ENCODE results near the gene CCNK.

The CCNK gene

DNA sequence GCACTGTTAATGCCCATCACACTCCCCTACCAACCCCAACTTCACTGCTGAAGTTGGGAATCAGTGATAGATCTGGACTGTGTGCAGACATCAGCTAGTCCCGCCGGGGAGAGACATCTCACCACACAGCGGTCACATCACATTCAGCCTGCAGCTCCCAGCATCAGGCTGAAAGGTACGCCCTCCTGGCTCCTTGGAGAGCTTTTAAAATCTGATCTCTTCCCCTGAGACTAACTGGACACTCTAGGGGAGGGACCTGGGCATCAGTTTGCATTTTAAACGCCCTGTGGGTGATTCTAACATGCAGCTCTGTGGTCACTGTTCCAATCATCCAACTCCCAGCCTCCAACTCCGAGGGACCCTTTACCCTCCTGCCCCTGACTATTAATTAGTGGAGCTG is 64.4 kb downstream of the CCNK start:
- no peaks in the 10 kb centered on the region for H3K36me3 ChIP-seq (ENCODE audit: low read depth)
- H3K27me3 ChIP-seq (ENCODE audit: insufficient read depth, poor library complexity, severe bottlenecking): no peaks in the 10 kb centered on the region
- TF ChIP-seq, protein P1, sequence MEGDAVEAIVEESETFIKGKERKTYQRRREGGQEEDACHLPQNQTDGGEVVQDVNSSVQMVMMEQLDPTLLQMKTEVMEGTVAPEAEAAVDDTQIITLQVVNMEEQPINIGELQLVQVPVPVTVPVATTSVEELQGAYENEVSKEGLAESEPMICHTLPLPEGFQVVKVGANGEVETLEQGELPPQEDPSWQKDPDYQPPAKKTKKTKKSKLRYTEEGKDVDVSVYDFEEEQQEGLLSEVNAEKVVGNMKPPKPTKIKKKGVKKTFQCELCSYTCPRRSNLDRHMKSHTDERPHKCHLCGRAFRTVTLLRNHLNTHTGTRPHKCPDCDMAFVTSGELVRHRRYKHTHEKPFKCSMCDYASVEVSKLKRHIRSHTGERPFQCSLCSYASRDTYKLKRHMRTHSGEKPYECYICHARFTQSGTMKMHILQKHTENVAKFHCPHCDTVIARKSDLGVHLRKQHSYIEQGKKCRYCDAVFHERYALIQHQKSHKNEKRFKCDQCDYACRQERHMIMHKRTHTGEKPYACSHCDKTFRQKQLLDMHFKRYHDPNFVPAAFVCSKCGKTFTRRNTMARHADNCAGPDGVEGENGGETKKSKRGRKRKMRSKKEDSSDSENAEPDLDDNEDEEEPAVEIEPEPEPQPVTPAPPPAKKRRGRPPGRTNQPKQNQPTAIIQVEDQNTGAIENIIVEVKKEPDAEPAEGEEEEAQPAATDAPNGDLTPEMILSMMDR (IDR thresholded peaks at IDR 0.05; ENCODE audit: poor library complexity, severe bottlenecking): no peak
- DNase-seq (ENCODE audit: low spot score): no peak
- H3K4me3 ChIP-seq (ENCODE audit: severe bottlenecking): no peak overlapping the region
- peaks cover 10% of the 10 kb centered on the region for H3K4me1 ChIP-seq (ENCODE audit: insufficient read depth, poor library complexity, severe bottlenecking)
- no peak overlapping the region for H3K27ac ChIP-seq (ENCODE audit: poor library complexity, severe bottlenecking)
- ATAC-seq (ENCODE audit: low read depth): no peak
- H3K9me3 ChIP-seq (ENCODE audit: severe bottlenecking): no peaks in the 10 kb centered on the region

DNA sequence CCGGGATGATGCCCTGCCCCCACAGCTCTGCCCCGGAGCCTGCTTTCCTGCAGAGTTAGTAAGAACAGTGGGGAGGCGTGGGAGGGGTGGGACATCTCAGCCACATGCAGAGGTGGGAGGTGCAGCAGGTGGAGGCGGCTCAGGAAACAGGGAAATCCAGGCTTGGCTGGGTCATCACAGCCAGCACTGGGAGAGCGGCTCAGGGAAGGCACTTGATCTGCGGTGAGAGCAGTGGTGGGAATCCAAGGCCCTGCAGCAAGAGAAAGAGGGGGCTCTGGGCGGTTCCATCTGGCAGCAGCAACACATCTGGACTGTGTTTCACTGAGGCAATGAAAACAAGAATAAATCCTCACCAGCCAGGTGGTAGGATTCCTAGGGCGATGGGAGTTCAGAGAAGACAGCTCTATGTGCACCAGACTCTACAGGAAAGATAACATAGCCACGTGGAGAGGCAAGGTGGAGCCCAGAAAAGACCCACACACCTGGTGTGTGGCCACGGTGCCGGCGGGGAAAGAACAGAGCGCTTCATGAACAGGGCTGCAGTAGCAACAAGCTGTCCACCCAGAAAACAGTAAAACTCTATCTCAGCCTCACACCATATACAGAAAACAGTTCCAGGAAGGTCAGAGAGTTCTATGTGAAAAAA is 65.1 kb downstream of the CCNK start:
- TF ChIP-seq, protein P1 (IDR thresholded peaks at IDR 0.05; ENCODE audit: poor library complexity, severe bottlenecking): no peak
- DNase-seq (ENCODE audit: low spot score) (no peak), ATAC-seq (ENCODE audit: low read depth) (no peak)
- Histone ChIP-seq H3K27me3 (ENCODE audit: insufficient read depth, poor library complexity, severe bottlenecking) (no peaks in the 10 kb centered on the region), H3K27ac (ENCODE audit: poor library complexity, severe bottlenecking) (no peak overlapping the region), H3K36me3 (ENCODE audit: low read depth) (no peaks in the 10 kb centered on the region), H3K4me3 (ENCODE audit: severe bottlenecking) (no peak overlapping the region), H3K4me1 (ENCODE audit: insufficient read depth, poor library complexity, severe bottlenecking) (peaks cover 9% of the 10 kb centered on the region), H3K9me3 (ENCODE audit: severe bottlenecking) (no peaks in the 10 kb centered on the region)

DNA sequence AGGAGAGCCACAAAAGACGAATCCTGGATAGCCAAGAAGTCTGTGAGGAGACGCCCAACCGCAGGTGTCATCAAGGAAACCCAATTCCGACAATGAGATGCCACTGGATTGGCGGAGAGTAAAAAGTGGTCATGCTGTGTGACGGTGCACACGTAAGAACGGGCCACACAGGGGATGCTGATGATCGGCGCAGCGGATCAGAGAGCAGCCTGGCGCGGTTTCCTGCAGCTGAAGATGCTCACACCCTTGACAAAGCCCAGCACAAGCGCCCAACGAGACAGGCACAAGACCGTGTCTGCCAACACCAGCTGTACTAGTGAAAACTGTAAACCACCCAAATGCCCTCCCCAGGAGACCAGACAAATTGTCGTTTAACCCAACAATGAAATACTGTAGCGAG is 67.0 kb downstream of the CCNK start:
- no peaks in the 10 kb centered on the region for H3K36me3 ChIP-seq (ENCODE audit: low read depth)
- H3K27ac ChIP-seq (ENCODE audit: poor library complexity, severe bottlenecking): no peak overlapping the region
- TF ChIP-seq, protein P1 (IDR thresholded peaks at IDR 0.05; ENCODE audit: poor library complexity, severe bottlenecking): no peak
- H3K4me3 ChIP-seq (ENCODE audit: severe bottlenecking): no peak overlapping the region
- H3K27me3 ChIP-seq (ENCODE audit: insufficient read depth, poor library complexity, severe bottlenecking): no peaks in the 10 kb centered on the region
- H3K9me3 ChIP-seq (ENCODE audit: severe bottlenecking): no peaks in the 10 kb centered on the region
- DNase-seq (ENCODE audit: low spot score) (no peak), ATAC-seq (ENCODE audit: low read depth) (no peak)
- no peaks in the 10 kb centered on the region for H3K4me1 ChIP-seq (ENCODE audit: insufficient read depth, poor library complexity, severe bottlenecking)

DNA sequence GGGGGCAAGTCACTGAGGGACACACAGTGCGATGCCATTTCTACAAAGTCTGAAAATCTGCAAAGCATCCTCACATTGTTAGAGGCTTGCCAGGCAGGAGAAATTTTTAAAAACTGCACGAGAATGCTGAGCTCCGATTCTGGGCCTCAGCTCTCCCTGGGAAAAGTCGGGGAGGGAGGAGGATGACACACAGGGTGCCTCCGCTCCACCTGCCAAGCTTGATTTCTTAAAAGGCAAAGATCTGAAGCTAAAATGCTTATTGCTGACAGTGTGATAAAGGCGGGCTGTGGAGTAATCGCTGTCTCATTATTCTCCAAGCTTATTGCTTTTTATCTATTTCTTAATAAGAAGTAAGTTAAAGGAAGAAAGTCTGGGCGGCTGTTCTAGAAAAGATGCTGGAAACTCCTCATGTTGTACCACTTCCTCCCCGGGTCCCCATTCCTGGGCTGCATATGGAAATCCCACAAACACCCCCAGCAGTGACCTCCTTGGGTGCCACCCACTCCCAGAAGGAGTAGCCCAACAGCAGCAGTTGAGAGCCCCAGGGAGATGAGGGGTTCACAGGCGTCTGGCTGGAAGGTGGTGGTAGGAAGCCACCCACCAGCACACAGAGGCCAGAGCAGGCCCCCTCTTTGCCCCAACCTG is 67.8 kb downstream of the CCNK start:
- DNase-seq (ENCODE audit: low spot score) (no peak), ATAC-seq (ENCODE audit: low read depth) (no peak)
- no peaks in the 10 kb centered on the region for H3K27me3 ChIP-seq (ENCODE audit: insufficient read depth, poor library complexity, severe bottlenecking)
- H3K36me3 ChIP-seq (ENCODE audit: low read depth): no peaks in the 10 kb centered on the region
- H3K27ac ChIP-seq (ENCODE audit: poor library complexity, severe bottlenecking): no peak overlapping the region
- no peak overlapping the region for H3K4me3 ChIP-seq (ENCODE audit: severe bottlenecking)
- TF ChIP-seq, protein P1 (IDR thresholded peaks at IDR 0.05; ENCODE audit: poor library complexity, severe bottlenecking): no peak
- H3K4me1 ChIP-seq (ENCODE audit: insufficient read depth, poor library complexity, severe bottlenecking): no peaks in the 10 kb centered on the region
- H3K9me3 ChIP-seq (ENCODE audit: severe bottlenecking): no peaks in the 10 kb centered on the region

DNA sequence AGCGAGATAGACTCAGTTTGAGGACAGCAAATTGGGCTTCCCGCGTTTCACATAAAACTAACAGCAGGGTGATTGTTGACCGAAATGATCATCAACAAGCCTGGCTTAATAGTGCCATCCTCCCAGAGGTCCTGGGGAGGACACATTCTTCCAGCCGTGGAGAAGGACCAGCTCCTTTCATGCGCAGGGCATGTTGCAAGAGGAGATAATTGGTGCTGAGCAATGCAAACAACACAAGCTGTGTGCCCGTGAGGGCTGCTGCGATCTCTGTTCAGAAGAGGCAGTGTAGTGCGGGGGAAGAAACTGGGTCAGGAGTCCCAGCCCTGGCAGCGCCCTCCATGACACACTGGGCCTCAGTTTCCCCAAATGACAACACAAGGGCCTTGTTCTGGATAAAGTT is 68.5 kb downstream of the CCNK start:
- TF ChIP-seq, protein P1 (IDR thresholded peaks at IDR 0.05; ENCODE audit: poor library complexity, severe bottlenecking): no peak
- Histone ChIP-seq H3K4me3 (ENCODE audit: severe bottlenecking) (no peak overlapping the region), H3K9me3 (ENCODE audit: severe bottlenecking) (no peaks in the 10 kb centered on the region), H3K4me1 (ENCODE audit: insufficient read depth, poor library complexity, severe bottlenecking) (peaks cover 2% of the 10 kb centered on the region), H3K27ac (ENCODE audit: poor library complexity, severe bottlenecking) (no peak overlapping the region), H3K27me3 (ENCODE audit: insufficient read depth, poor library complexity, severe bottlenecking) (no peaks in the 10 kb centered on the region), H3K36me3 (ENCODE audit: low read depth) (no peaks in the 10 kb centered on the region)
- DNase-seq (ENCODE audit: low spot score) (no peak), ATAC-seq (ENCODE audit: low read depth) (no peak)

All from RWPE2 (cell line).